ENCODE measurements around the gene C11orf86.

DNA sequence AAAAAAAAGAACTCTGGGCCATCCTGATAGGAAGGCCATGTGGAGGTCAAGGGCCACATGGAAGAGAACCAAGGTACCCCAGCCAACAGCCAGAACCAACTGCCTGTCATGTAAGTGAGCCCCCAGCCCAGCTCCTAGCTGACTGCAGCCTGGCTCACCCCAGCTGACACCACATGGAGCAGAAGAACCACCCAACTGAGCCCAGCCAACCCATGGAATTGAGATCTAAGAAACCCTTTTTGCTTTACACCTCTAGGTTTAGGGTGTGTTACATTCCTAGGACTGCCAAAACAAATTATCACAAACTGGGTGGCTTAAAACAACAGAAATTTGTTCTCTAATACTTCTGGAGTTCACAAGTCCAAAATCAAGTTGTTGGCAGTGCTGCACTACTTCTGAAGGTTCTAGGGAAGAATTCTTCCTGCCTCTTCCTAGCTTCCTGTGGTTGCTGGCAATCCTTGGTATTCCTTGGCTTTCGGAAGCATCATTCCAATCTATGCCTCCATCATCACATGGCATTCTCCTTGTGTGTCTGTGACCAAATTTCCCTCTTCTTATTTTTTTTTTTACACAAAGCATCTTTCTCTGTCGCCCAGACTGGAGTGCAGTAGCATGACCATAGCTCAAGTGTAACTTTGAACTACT lies 4.4 kb downstream of the C11orf86 start:
- TF ChIP-seq POLR2A (IDR thresholded peaks at IDR 0.05; ENCODE audit: low read depth, low read length) (no peak), POLR2AphosphoS5 (IDR thresholded peaks at IDR 0.05; ENCODE audit: low read depth, low read length) (no peak), POU2F2 (IDR thresholded peaks at IDR 0.05; ENCODE audit: low read depth, low read length) (no peak), PAX5 (IDR thresholded peaks at IDR 0.05; ENCODE audit: insufficient read depth, low read length, severe bottlenecking) (no peak), TAF1 (IDR thresholded peaks at IDR 0.05; ENCODE audit: low read depth, low read length) (no peak)

Data from GM12891 (cell line).